ENCODE measurements around the gene PDE3B. TPM values are rescaled to one million over a fixed set of nuclear protein-coding genes. Genes with fewer than 3 reads are reported as not detected.
A peak's percentile ranks its signal among the peaks of the same experiment; 100 is the strongest.
"Not testable (repeated sequence)": the region's sequence is repeated elsewhere in the genome, so short reads cannot be mapped to it uniquely, and the experiment has no call there.

PDE3B gene
- total and polyA plus RNA-seq, 11 donors = 2.4 to 17.0 (median 10.0) TPM

- WGBS, 4 donors = 30 to 41% (median 32%) methylated on average over 3 of the region's 3 CpGs
- H3K27me3 ChIP-seq = no peaks in the 10 kb centered on the region
- peak overlapping the region in 2 of 12 donors; percentile 18 to 29 for H3K4me3 ChIP-seq
- intact Hi-C loops (cut with DNase I) = no loop called here
- H3K27ac ChIP-seq = peak overlapping the region in 3 of 12 donors; percentile 9 to 86 (median 30)
- DNase-seq (no peak), ATAC-seq (peak in 1 of 4 donors; percentile 37)
- no peaks in the 10 kb centered on the region for H3K9me3 ChIP-seq
- H3K4me1 ChIP-seq = peaks cover 0 to 31% (median 0%) of the 10 kb centered on the region in 12 donors
- no peaks in the 10 kb centered on the region for H3K36me3 ChIP-seq
- TF ChIP-seq POLR2A (IDR thresholded peaks at IDR 0.05) = no peak
- no peak for TF ChIP-seq CTCF (IDR thresholded peaks at IDR 0.05)
Measured at GRCh38 chr11:14625586-14626205, 17.9 kb upstream of the PDE3B start.

- peak overlapping the region in 2 of 12 donors; percentile 30 to 86 for H3K27ac ChIP-seq
- DNase-seq (no peak), ATAC-seq (no peak)
- WGBS, 4 donors = 84 to 92% (median 90%) methylated on average over 3 of the region's 3 CpGs
- H3K4me1 ChIP-seq = peaks cover 0 to 31% (median 0%) of the 10 kb centered on the region in 12 donors
- H3K27me3 ChIP-seq = no peaks in the 10 kb centered on the region
- intact Hi-C loops (cut with DNase I) = no loop called here
- no peaks in the 10 kb centered on the region for H3K9me3 ChIP-seq
- H3K36me3 ChIP-seq = no peaks in the 10 kb centered on the region
- TF ChIP-seq CTCF (IDR thresholded peaks at IDR 0.05) (no peak), POLR2A (IDR thresholded peaks at IDR 0.05) (no peak)
- H3K4me3 ChIP-seq = peak overlapping the region in 1 of 12 donors; percentile 29
Measured at GRCh38 chr11:14626650-14627049, 17.0 kb upstream of the PDE3B start.

GRCh38 chr11:14633506-14634224, 9.9 kb upstream of the PDE3B start:
- DNase-seq; H3K9me3 ChIP-seq; H3K4me3 ChIP-seq; H3K27me3 ChIP-seq; H3K27ac ChIP-seq; H3K36me3 ChIP-seq; ATAC-seq; intact Hi-C loops (cut with DNase I): not testable (repeated sequence)
- peaks cover 0 to 21% (median 0%) of the 10 kb centered on the region in 12 donors for H3K4me1 ChIP-seq
- WGBS, 4 donors = 82 to 93% (median 87%) methylated on average over 13 to 20 of the region's 26 CpGs

GRCh38 chr11:14634813-14635212, 8.8 kb upstream of the PDE3B start:
- Histone ChIP-seq H3K4me1 (peaks cover 0 to 21% (median 0%) of the 10 kb centered on the region in 12 donors), H3K27me3 (no peaks in the 10 kb centered on the region), H3K36me3 (no peaks in the 10 kb centered on the region), H3K27ac (peak overlapping the region in 1 of 12 donors; percentile 27), H3K9me3 (no peaks in the 10 kb centered on the region), H3K4me3 (no peak overlapping the region)
- DNase-seq (no peak), ATAC-seq (no peak)
- 30 to 66% (median 43%) methylated on average over 1 of the region's 1 CpG for WGBS, 4 donors
- TF ChIP-seq POLR2A (IDR thresholded peaks at IDR 0.05) (no peak), CTCF (IDR thresholded peaks at IDR 0.05) (no peak)
- intact Hi-C loops (cut with DNase I) = no loop called here

Data from heart left ventricle (tissue), 16 donors.